Endothelial cell of umbilical vein (primary cell): ENCODE data around the gene ARHGAP22. TPM values are rescaled to one million over a fixed set of nuclear protein-coding genes. Genes with fewer than 3 reads are reported as not detected.

Source experiments
- BruUV-seq: library from RNA; stranded (reverse); fragments of 400-500 nt; replicated peaks from 2 replicates; lab custom pipeline; 2021; lab: Mats Ljungman, UMichigan
- CTCF ChIA-PET: fragments of 300-600, 350-600 bp; sonication (Branson Sonifier 250); formaldehyde crosslinking; loops from one replicate; lab custom pipeline; 2021; ENCODE audit warnings: antibody characterized with exemption, inconsistent platforms; lab: Charles Lee
- POLR2A ChIA-PET: fragments of 300-600, 350-600 bp; sonication (Branson Sonifier 250); formaldehyde crosslinking; loops from one replicate; lab custom pipeline; 2021; ENCODE audit warnings: antibody characterized with exemption, inconsistent platforms; lab: Charles Lee
- DNase-seq: peaks from one replicate; pipeline ENCODE4 v3.0.0-alpha.2; 2011; ENCODE audit warnings: low read depth, low spot score
- FAIRE-seq: peaks from 2 replicates; lab custom pipeline; 2011; peaks lifted over from hg19 to GRCh38; lab: Jason Lieb, UNC
- H2AFZ ChIP-seq: 2 replicates; pipeline ENCODE4 v1.6.0; 2012; ENCODE audit warnings: low read depth, low read length, control low read depth, inconsistent platforms
- H3K27ac ChIP-seq: 2 replicates; pipeline ENCODE4 v1.5.1; 2011; ENCODE audit warnings: low read depth, mild to moderate bottlenecking, control low read depth, low read length, moderate library complexity; ENCODE audit not compliant: insufficient read depth
- H3K27me3 ChIP-seq, 2 experiments: 2 replicates each; pipeline versions ENCODE4 v1.6.0 to v1.6.1; 2011; ENCODE audit warnings: low read length in 2 of 2, mixed read lengths in 1 of 2; ENCODE audit not compliant: control insufficient read depth in 2 of 2, insufficient read depth in 2 of 2
- H3K36me3 ChIP-seq, 2 experiments: 2 replicates in 1 of 2; 3 replicates in 1 of 2; pipeline ENCODE4 v1.5.1; 2011; ENCODE audit warnings: low read length in 2 of 2, mild to moderate bottlenecking in 1 of 2, moderate library complexity in 1 of 2; ENCODE audit not compliant: control insufficient read depth in 2 of 2, insufficient read depth in 2 of 2; ENCODE audit errors: extremely low read depth in 1 of 2
- H3K4me1 ChIP-seq: 3 replicates; pipeline ENCODE4 v1.5.1; 2011; ENCODE audit warnings: mild to moderate bottlenecking, low read length; ENCODE audit not compliant: control insufficient read depth, insufficient read depth; ENCODE audit errors: extremely low read depth
- H3K4me2 ChIP-seq: 2 replicates; pipeline ENCODE4 v1.6.1; 2011; ENCODE audit warnings: low read length, control low read depth, mixed read lengths; ENCODE audit not compliant: insufficient read depth
- H3K4me3 ChIP-seq, 3 experiments: fragments of 200-600 bp in 1 of 3; sonication (generic), shearing (Covaris generic) in 1 of 3; replicated peaks in 1 of 3; 2 replicates each; pipeline ENCODE4 v1.5.1; 2011 to 2016; ENCODE audit warnings: control low read depth in 3 of 3, low read length in 3 of 3, mild to moderate bottlenecking in 2 of 3, inconsistent platforms in 1 of 3, low read depth in 1 of 3, moderate library complexity in 1 of 3; ENCODE audit not compliant: insufficient read depth in 1 of 3
- H3K79me2 ChIP-seq: 2 replicates; pipeline ENCODE4 v1.6.0; 2012; ENCODE audit warnings: low read length, inconsistent platforms; ENCODE audit not compliant: control insufficient read depth, insufficient read depth
- H3K9ac ChIP-seq: replicated peaks from 2 replicates; pipeline ENCODE3; 2011; ENCODE audit warnings: low read length, control low read depth; ENCODE audit not compliant: insufficient read depth; ENCODE audit errors: extremely low read depth
- H3K9me1 ChIP-seq: replicated peaks from 3 replicates; pipeline ENCODE4 v1.6.0; 2011; ENCODE audit warnings: mild to moderate bottlenecking, low read length; ENCODE audit not compliant: control insufficient read depth, insufficient read depth; ENCODE audit errors: extremely low read depth
- H3K9me3 ChIP-seq: replicated peaks from 2 replicates; pipeline ENCODE4 v1.5.1; 2012; ENCODE audit warnings: low read length, inconsistent platforms; ENCODE audit not compliant: control insufficient read depth, insufficient read depth
- H4K20me1 ChIP-seq: replicated peaks from 2 replicates; pipeline ENCODE3; 2011; ENCODE audit warnings: mild to moderate bottlenecking, low read length; ENCODE audit not compliant: control insufficient read depth, insufficient read depth; ENCODE audit errors: extremely low read depth
- CTCF ChIP-seq, 2 donors: IDR thresholded peaks; 1 replicate in 1 of 2; 2 replicates in 1 of 2; pipeline ENCODE4 v1.5.1; 2011; ENCODE audit warnings: low read length in 2 of 2, mild to moderate bottlenecking in 2 of 2, moderate library complexity in 2 of 2, control low read depth in 1 of 2, inconsistent platforms in 1 of 2, low read depth in 1 of 2; ENCODE audit not compliant: insufficient read depth in 1 of 2; ENCODE audit errors: extremely low read depth in 1 of 2
- EZH2 ChIP-seq: IDR thresholded peaks from 2 replicates; pipeline ENCODE4 v1.6.1; 2012; ENCODE audit warnings: borderline replicate concordance, low read depth, mild to moderate bottlenecking, moderate library complexity, low read length, inconsistent platforms; ENCODE audit not compliant: severe bottlenecking
- FOS ChIP-seq: IDR thresholded peaks from 2 replicates; pipeline ENCODE4 v1.6.1; 2011; ENCODE audit warnings: mild to moderate bottlenecking, low read length, moderate library complexity, borderline replicate concordance; ENCODE audit not compliant: insufficient read depth
- GATA2 ChIP-seq: IDR thresholded peaks from 2 replicates; pipeline ENCODE4 v1.7.0; 2011; ENCODE audit warnings: low read depth, mild to moderate bottlenecking, moderate library complexity, mixed read lengths, low read length; ENCODE audit not compliant: insufficient read length, insufficient read depth
- MAX ChIP-seq: IDR thresholded peaks from 2 replicates; pipeline ENCODE4 v1.6.1; 2011; ENCODE audit not compliant: insufficient read depth, insufficient read length
- MYC ChIP-seq: IDR thresholded peaks from one replicate; pipeline ENCODE4 v1.6.1; 2011; ENCODE audit warnings: mild to moderate bottlenecking, low read depth, low read length
- POLR2AphosphoS5 ChIP-seq: IDR thresholded peaks from 2 replicates; pipeline ENCODE4 v1.6.1; 2012; ENCODE audit warnings: low read depth, mild to moderate bottlenecking, control low read depth, low read length, moderate library complexity; ENCODE audit not compliant: insufficient read depth
- dilution Hi-C: fragments of 300-500 bp; cut with MboI; formaldehyde crosslinking; loops from one replicate; pipeline ENCODE4 v1.15.0; 2019; ENCODE audit warnings: low sequenced_read_pairs; ENCODE audit not compliant: extremely low pct_ligation_motif_present
- intact Hi-C: fragments of 100-400 bp; cut with micrococcal nuclease; formaldehyde crosslinking; loops from one replicate; pipeline ENCODE4 v1.10.0; 2022
- polyA plus RNA-seq, 4 experiments: library from polyadenylated mRNA; depleted of rRNA in 3 of 4; stranded (reverse) in 3 of 4; unstranded in 1 of 4; fragments of >200 nt; gene quantifications; 2 replicates each; pipeline versions ENCODE4 v1.2.1 to v1.2.3, GENCODE V29; 2011 to 2012; ENCODE audit warnings: missing spikeins in 1 of 4
- total RNA-seq: library from RNA; stranded (reverse); gene quantifications from 2 replicates; pipeline ENCODE4 v1.2.3, GENCODE V29; 2021

The ARHGAP22 gene
- total and polyA plus RNA-seq, 2 donors (not counting 3 experiments of a cell fraction or from before 2014, with no cell fraction given): 8.6 to 50.3 TPM

GRCh38 chr10:48429309-48429708, 175.6 kb downstream of the ARHGAP22 start:
- intact Hi-C loops: no loop called here

More at GRCh38 chr10:48429309-48429708, 175.6 kb downstream of the ARHGAP22 start:
- Histone ChIP-seq H3K4me2 (no peak overlapping the region), H3K9me3 (no peaks in the 10 kb centered on the region), H3K9me1 (no peaks in the 10 kb centered on the region), H2AFZ (no peak overlapping the region), H3K79me2 (no peaks in the 10 kb centered on the region), H3K27me3 (no peaks in the 10 kb centered on the region), H4K20me1 (no peaks in the 10 kb centered on the region), H3K36me3 (peaks cover 2 to 5% of the 10 kb centered on the region in 2 experiments), H3K4me3 (no peak overlapping the region), H3K9ac (no peak overlapping the region), H3K27ac (no peak overlapping the region), H3K4me1 (peaks cover 10% of the 10 kb centered on the region)
- FAIRE-seq (no peak), DNase-seq (no peak)
- BruUV-seq: no TSS peak
- dilution Hi-C loops: no loop called here
- TF ChIP-seq MYC (no peak), MAX (no peak), CTCF (IDR thresholded peaks at IDR 0.05; ENCODE audit: extremely low read depth in 1 of 2, insufficient read depth in 1 of 2, low read depth in 1 of 2, low read length in 2 of 2) (no peak), GATA2 (no peak), POLR2AphosphoS5 (no peak), EZH2 (no peak), FOS (no peak)
- POLR2A ChIA-PET: interaction anchor here (0.5 kb wide), 1 partner anchor 72 kb away, joined by 4 read pairs; no protein-coding TSS in a partner anchor
- CTCF ChIA-PET: no interaction called here
